Activated CD4-positive, alpha-beta T cell treated with anti-CD3 and anti-CD28 coated beads for 1 hour (primary cell): ENCODE measurements around the gene CRAMP1.

Source experiments
- DNase-seq: peaks from one replicate; pipeline ENCODE4 v3.0.0-alpha.2; 2020

The CRAMP1 gene

GRCh38 chr16:1634541-1634940, 22.4 kb downstream of the CRAMP1 start:
- no peak for DNase-seq

DNA sequence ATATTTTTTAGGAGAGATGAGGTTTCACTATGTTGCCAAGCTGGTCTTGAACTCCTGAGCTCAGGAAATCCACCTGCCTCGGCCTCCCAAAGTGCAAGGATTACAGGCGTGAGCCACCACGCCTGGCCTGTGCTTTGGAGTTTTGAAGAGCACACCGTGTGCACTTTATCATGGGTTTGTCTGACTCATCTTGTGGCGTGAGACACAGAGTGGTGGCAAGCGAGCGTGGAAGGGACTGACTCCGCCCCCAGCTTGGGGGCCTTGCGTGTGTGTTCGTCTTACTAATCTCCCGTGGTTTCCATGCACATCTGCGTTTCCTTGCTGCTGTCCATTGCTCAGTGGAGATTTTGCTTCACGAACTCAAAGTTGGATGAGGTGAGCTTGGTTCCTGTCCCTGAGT, 22.9 kb downstream of the CRAMP1 start:
- DNase-seq = no peak

- DNase-seq = no peak
These were observed 25.4 kb downstream of the CRAMP1 start for GRCh38 chr16:1637526-1637925.

DNA sequence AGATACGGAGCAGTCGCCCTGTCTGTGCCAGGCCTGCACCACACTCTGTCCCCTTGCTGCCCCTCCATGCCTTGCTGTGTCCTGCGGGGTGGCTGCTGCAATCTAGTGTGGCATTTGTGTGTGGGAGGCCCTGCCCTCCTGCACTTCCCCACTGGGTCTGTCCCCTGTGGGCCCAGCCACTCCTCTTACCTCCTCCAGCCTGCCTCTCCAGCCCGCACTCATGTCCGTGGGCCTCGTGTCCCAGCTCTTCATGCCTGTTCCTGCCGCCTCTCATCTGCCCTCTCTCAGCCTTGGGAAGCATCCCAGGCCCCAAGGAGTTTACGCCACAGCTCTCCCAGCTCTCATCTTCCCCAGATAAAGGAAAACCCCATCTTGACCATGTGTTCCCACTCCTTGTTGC, 26.6 kb downstream of the CRAMP1 start:
- DNase-seq = no peak

- DNase-seq = no peak
These were observed 27.1 kb downstream of the CRAMP1 start for GRCh38 chr16:1639282-1639681.

- DNase-seq = no peak
These were observed 27.7 kb downstream of the CRAMP1 start for GRCh38 chr16:1639860-1640259.

GRCh38 chr16:1640261-1640941, 28.2 kb downstream of the CRAMP1 start:
- no peak for DNase-seq

GRCh38 chr16:1641261-1641660, 29.1 kb downstream of the CRAMP1 start:
- DNase-seq = no peak

GRCh38 chr16:1642148-1642547, 30.0 kb downstream of the CRAMP1 start:
- DNase-seq = no peak

- no peak for DNase-seq
These were observed 30.6 kb downstream of the CRAMP1 start for GRCh38 chr16:1642753-1643152.

- no peak for DNase-seq
These were observed 31.4 kb downstream of the CRAMP1 start for GRCh38 chr16:1643521-1643920.

GRCh38 chr16:1645914-1646525, 33.9 kb downstream of the CRAMP1 start:
- peak; percentile 25 for DNase-seq

GRCh38 chr16:1647856-1648255, 35.7 kb downstream of the CRAMP1 start:
- DNase-seq = no peak

DNA sequence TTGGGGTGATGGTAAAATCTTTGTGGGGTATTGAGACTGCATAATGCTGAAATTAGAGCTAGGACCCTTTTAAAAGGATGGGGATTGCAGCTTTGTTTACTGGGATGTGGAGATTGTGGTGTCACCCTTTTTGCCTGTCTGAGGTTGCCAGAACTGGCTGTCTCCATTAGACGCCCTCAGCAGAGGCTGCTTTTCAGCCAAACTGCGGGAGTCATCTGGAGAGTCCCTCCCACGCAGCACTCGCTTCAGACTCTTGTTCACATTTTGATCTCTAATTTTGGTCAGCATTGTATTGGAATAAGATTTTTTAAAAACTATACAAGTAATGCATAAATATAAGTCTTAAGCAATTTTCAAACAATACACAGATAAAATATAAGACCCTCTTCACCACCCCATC, 38.0 kb downstream of the CRAMP1 start:
- DNase-seq = no peak

- DNase-seq = no peak
These were observed 39.2 kb downstream of the CRAMP1 start for GRCh38 chr16:1651094-1651973.

DNA sequence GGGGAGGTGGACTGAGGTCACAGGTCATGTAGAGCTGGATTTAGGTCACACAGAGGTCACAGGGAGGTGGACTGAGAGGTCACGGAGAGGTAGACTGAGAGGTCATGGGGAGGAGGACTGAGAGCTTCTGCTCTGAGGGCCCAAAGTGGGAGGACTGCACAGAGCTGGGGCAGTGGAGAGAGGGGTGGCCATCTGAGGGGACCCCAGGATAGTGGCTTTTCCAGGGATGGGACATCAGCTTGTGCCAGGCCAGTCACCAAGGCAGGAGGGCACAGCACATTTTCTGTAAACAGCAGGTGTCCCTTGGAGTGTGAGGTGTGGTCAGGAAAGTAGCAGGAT, 39.8 kb downstream of the CRAMP1 start:
- DNase-seq = no peak

DNA sequence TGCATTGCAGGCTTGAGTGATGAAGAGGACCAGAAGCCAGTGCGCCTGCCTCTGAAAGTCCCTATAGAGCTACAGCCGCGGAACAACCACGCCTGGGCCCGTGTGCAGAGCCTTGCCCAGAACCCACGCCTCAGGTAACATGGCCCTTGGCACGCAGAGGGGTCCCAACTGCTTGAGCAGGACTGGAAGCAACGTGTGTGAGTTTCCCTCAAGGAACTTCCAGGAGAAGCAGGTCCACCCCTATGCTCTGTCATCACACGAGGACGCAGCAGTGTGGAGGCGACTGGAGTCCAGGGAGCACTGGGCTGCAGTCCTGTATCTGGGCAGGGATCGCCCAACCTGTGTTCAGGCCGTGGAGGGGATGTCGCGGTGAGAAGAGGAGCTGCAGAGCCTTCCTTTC, 40.9 kb downstream of the CRAMP1 start:
- no peak for DNase-seq

GRCh38 chr16:1654505-1655268, 42.5 kb downstream of the CRAMP1 start:
- no peak for DNase-seq

DNA sequence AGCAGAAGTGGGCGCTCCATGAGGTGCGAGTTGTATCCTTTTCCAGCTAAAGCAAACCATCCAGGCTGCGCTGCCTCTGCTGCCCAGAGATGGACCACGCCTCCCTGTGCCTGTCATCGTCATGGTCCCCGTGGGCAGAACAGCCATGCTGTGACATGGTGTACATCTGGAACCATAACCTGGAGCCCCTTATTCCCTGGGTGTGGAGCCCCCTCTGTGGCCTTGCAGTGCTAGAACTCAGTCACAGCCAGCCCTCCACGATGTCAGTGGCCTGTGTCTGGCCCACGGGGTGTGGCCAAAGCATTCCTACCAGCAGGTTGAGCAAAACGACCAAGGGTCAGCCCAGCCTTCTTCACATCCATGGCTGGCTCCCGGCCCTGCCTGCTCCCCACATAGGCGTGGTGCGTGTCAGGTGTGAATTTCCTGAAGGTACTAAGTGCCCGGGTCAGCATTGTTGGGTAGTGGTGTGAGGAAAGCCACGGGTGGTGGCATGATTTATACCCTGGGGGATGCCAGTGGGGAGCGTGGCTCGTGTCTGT, 43.2 kb downstream of the CRAMP1 start:
- DNase-seq = no peak

DNA sequence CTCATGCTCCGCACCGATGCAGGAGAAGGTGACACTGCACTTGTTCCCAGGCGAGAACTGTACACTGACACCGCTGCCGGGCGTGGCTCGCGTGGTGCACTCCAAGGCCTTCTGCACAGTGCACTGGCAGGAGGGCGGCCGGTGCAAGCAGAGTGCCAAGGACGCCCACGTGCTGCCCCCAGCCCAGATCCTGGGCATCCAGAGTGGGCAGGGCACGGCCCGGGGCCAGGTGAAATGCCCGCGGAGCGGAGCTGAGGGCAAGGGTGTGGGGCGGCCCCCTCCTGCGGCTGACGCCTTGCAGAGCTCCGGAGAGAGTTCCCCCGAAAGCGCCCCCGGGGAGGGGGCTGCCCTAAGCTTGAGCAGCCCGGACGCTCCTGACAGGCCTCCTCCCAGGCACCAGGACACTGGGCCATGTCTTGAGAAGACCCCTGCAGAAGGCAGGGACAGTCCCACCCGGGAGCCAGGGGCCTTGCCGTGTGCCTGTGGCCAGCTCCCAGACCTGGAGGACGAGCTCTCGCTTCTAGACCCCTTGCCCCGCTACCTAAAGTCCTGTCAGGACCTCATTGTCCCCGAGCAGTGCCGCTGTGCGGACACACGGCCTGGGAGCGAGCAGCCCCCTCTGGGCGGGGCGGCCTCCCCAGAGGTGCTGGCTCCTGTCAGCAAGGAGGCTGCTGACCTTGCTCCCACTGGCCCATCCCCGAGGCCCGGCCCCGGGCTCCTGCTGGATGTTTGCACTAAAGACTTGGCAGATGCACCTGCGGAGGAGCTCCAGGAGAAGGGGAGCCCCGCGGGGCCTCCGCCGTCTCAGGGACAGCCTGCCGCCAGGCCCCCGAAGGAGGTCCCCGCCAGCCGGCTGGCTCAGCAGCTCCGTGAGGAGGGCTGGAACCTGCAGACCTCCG, 44.0 kb downstream of the CRAMP1 start:
- DNase-seq = no peak

DNA sequence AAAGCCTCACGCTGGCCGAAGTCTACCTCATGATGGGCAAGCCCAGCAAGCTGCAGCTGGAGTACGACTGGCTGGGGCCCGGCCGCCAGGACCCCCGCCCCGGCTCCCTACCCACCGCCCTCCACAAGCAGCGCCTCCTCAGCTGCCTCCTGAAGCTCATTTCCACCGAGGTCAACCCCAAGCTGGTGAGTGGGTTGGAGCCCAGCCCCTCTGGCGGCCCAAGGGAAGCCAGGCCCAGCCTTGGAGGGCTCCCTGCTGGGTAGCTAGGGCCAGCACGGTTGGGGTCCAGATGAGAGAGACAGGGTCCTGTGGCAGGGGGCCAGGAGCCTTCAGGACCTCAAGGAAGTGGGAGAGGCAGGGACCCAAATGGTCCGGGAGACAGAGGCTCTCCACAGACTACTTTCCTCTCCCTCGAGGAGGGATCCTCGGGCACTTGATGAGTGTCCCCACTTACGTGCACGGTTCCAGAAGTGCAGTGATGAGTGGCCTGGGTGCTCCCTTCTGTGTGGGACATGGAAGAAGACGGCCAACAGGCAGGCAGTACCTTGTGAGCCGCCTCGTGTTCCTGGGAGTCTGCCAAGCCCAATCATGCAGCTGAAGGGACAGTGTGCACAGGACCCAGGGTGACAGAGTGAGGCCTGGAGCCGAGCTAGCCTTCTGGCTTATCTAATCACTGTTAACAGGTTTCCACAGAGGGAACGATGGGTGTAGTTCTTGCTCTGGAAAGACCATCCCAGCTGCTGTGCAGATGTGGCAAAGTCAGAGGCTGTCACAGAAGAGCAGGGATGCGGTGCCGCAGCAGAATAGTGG, 44.9 kb downstream of the CRAMP1 start:
- DNase-seq = no peak
